HEK293 (cell line): Measurements from ENCODE around the gene COX10.

Experiments used
- CTCF ChIP-seq: fragments of 450-650 bp; formaldehyde crosslinking; IDR thresholded peaks from 2 replicates; pipeline ENCODE4 v1.5.1; 2016; ENCODE audit warnings: missing biosample characterization, missing genetic modification characterization
- SETDB1 ChIP-seq: IDR thresholded peaks from one replicate; pipeline ENCODE4 v1.6.1; 2017; ENCODE audit warnings: mild to moderate bottlenecking, low read length, moderate library complexity, mixed read lengths; ENCODE audit not compliant: insufficient read length
- ZBTB11 ChIP-seq: fragments of 450-650 bp; formaldehyde crosslinking; conservative IDR thresholded peaks from 2 replicates; pipeline ENCODE4 v1.5.1; 2016; ENCODE audit warnings: low read depth, missing biosample characterization, missing genetic modification characterization
- ZFP3 ChIP-seq: fragments of 450-650 bp; formaldehyde crosslinking; IDR thresholded peaks from 2 replicates; pipeline ENCODE4 v1.5.1; 2016; ENCODE audit warnings: low read depth, missing biosample characterization, missing genetic modification characterization
- ZNF311 ChIP-seq: fragments of 450-650 bp; formaldehyde crosslinking; IDR thresholded peaks from 2 replicates; pipeline ENCODE4 v1.5.1; 2017; ENCODE audit warnings: missing biosample characterization, missing genetic modification characterization, borderline replicate concordance
- ZNF558 ChIP-seq: fragments of 450-650 bp; formaldehyde crosslinking; IDR thresholded peaks from 2 replicates; pipeline ENCODE4 v1.5.1; 2016; ENCODE audit warnings: missing biosample characterization, missing genetic modification characterization
- ZXDB ChIP-seq: fragments of 450-650 bp; formaldehyde crosslinking; IDR thresholded peaks from 2 replicates; pipeline ENCODE4 v1.5.1; 2016; ENCODE audit warnings: missing biosample characterization, missing genetic modification characterization

GRCh38 chr17:14068542-14069250, 608 bp upstream of the COX10 start:
- TF ChIP-seq CTCF (tag by site-specific recombination) (no peak), ZFP3 (tag by site-specific recombination) (no peak), ZXDB (tag by site-specific recombination) (no peak), ZNF558 (tag by site-specific recombination) (no peak), ZBTB11 (tag by site-specific recombination) (no peak), SETDB1 (no peak), ZNF311 (tag by site-specific recombination) (no peak)
